Transverse colon (tissue), 4 donors: ENCODE data around the gene ZKSCAN4.

Source experiments
- CTCF ChIP-seq, 5 experiments: fragments of 200-600 bp in 3 of 5; fragments of 450-650 bp in 2 of 5; sonication (generic) in 3 of 5; IDR thresholded peaks; 1 replicate in 2 of 5; 2 replicates in 3 of 5; pipeline ENCODE4 v1.5.1; 2016 to 2017; ENCODE audit warnings: antibody characterized with exemption in 5 of 5, inconsistent platforms in 3 of 5, mild to moderate bottlenecking in 2 of 5, moderate library complexity in 1 of 5
- EP300 ChIP-seq: sonication (generic); formaldehyde crosslinking; IDR thresholded peaks from one replicate; pipeline ENCODE4 v1.6.1; 2017; ENCODE audit warnings: antibody characterized with exemption, low read depth
- POLR2A ChIP-seq: fragments of 450-650 bp; IDR thresholded peaks from one replicate; pipeline ENCODE4 v1.6.1; 2016; ENCODE audit warnings: antibody characterized with exemption, mild to moderate bottlenecking, moderate library complexity
- POLR2AphosphoS5 ChIP-seq, 3 donors: sonication (generic); formaldehyde crosslinking; IDR thresholded peaks; one replicate each; pipeline ENCODE4 v1.6.1; 2016; ENCODE audit warnings: antibody characterized with exemption in 3 of 3

DNA sequence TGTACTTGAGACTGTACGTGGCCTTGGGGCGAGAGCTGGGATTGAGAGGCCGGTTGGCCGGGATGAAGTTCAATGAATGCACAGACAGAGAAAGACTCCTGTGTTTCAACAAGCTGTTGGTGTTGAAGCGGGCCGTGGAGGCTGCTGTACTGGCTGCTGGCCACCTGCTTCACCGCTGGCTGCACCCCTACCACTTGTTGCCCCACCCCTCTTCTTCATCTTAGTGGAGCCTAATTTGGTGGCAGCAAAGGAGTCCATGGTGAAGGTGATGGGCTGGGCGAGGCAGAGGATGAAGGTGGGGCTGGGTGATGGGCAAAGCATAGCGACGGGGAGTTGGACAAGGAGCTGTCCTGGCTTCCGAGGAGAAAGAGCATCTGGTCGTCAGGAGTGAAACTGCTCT is 34.2 kb downstream of the ZKSCAN4 start:
- TF ChIP-seq POLR2AphosphoS5 (IDR thresholded peaks at IDR 0.05) (no peak), CTCF (IDR thresholded peaks at IDR 0.05) (no peak), EP300 (no peak), POLR2A (no peak)
